LNCaP clone FGC (cell line): Measurements from ENCODE around the gene ZSCAN21.

Experiments
- DNase-seq: peaks from one replicate; pipeline ENCODE4 v3.0.0-alpha.2; 2011; ENCODE audit warnings: low read depth
- H3K4me3 ChIP-seq: 2 replicates; pipeline ENCODE4 v1.5.1; 2011; ENCODE audit warnings: mild to moderate bottlenecking, low read depth, low read length, control low read depth
- TF ChIP-seq, protein P1 (sequence below): IDR thresholded peaks from 2 replicates; pipeline ENCODE4 v1.5.1; 2012; ENCODE audit warnings: mild to moderate bottlenecking; ENCODE audit not compliant: control insufficient read depth, insufficient read depth; ENCODE audit errors: extremely low read depth

Gene ZSCAN21

GRCh38 chr7:100029596-100029995, 20.0 kb upstream of the ZSCAN21 start:
- TF ChIP-seq, protein P1, sequence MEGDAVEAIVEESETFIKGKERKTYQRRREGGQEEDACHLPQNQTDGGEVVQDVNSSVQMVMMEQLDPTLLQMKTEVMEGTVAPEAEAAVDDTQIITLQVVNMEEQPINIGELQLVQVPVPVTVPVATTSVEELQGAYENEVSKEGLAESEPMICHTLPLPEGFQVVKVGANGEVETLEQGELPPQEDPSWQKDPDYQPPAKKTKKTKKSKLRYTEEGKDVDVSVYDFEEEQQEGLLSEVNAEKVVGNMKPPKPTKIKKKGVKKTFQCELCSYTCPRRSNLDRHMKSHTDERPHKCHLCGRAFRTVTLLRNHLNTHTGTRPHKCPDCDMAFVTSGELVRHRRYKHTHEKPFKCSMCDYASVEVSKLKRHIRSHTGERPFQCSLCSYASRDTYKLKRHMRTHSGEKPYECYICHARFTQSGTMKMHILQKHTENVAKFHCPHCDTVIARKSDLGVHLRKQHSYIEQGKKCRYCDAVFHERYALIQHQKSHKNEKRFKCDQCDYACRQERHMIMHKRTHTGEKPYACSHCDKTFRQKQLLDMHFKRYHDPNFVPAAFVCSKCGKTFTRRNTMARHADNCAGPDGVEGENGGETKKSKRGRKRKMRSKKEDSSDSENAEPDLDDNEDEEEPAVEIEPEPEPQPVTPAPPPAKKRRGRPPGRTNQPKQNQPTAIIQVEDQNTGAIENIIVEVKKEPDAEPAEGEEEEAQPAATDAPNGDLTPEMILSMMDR = no peak
- DNase-seq = no peak
- no peak overlapping the region for H3K4me3 ChIP-seq

DNA sequence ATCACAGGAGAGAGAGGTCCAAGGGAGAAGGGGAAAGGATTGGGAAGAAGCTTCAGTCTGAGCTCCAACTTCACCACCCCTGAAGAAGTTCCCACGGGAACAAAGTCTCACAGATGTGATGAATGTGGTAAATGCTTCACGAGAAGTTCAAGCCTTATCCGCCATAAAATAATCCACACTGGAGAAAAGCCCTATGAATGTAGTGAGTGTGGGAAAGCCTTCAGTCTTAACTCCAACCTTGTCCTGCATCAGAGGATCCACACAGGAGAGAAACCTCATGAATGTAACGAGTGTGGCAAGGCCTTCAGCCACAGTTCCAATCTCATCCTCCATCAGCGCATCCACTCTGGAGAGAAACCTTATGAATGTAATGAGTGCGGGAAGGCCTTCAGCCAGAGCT, 16.0 kb upstream of the ZSCAN21 start:
- no peak overlapping the region for H3K4me3 ChIP-seq
- no peak for DNase-seq
- TF ChIP-seq, protein P1 = no peak

DNA sequence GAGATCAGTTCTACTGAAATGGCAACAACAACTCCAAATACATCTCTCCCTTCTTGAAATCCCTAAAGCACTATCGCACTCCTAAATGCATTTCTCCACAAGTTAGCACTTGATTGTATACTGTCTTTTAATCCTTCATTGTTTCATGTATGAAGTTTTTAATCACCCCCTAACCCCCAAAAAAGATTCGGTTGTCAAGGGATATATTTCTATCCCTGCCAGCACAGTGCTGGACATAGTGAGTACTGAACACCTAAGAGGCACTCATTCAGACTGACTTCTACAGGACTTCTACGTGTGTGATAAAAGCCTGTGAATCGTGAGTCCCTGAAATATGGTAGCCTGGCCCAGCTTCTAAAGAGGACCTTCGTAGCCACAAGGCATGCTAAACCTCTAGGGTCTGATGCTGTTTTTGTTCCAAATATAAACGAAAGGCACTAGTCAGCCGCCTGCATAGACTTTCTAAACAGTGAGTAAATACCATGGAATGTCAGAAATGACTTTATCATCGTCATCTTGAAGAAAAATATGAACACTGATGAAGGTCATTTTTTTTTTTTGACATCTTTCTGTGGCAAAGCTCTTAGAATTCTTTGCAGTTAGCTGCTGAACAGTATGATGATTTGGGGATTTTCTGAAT, 14.6 kb upstream of the ZSCAN21 start:
- no peak for DNase-seq
- no peak overlapping the region for H3K4me3 ChIP-seq
- TF ChIP-seq, protein P1 = no peak

- H3K4me3 ChIP-seq = no peak overlapping the region
- TF ChIP-seq, protein P1 = no peak
- DNase-seq = no peak
These were observed 13.7 kb upstream of the ZSCAN21 start for GRCh38 chr7:100035876-100036275.

DNA sequence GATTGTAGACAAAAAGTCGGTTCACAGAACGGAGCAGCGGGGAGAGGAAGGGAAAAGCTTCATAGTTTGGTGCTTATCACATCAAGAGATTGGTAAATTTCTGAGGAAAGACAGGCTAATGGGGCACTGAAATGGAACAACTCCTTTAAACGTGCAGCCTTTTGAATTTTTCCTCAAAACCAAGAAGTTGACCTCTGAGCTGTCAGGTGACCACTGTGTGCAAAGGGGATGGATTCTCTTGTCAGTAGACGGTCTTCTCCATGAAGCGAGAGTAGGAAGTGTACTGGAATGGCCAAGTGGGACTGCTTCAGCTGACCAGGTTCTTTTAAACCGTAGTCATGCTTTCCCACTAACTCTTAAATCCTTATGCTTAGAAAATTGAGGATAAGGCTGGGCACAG, 11.2 kb upstream of the ZSCAN21 start:
- H3K4me3 ChIP-seq = no peak overlapping the region
- TF ChIP-seq, protein P1 = no peak
- no peak for DNase-seq

DNA sequence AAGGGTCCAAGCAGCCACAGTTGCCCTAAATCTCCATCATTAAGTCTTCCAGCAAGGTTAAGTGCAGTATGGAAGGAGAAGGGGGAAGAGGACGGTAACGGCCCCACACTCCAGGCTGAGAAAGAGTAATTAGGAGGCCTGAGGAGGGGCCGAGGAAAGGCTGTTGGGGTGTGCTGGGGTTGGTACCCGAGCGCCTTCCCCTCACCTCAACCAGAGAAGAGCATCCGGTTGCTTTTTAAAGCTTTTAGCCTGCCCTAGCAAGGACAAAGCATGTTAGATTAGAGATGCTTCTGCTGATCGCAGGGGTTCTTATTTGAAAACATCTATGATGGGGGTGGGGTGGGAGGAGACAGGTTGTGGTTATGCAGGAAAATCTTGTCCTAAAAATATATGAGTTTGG, 9.0 kb upstream of the ZSCAN21 start:
- no peak overlapping the region for H3K4me3 ChIP-seq
- TF ChIP-seq, protein P1 = no peak
- no peak for DNase-seq

- H3K4me3 ChIP-seq = no peak overlapping the region
- TF ChIP-seq, protein P1 = peak; percentile 52
- DNase-seq = no peak
These were observed 4.9 kb upstream of the ZSCAN21 start for GRCh38 chr7:100044718-100045117.
